ENCODE results near the gene MAP3K7. TPM values are rescaled to one million over a fixed set of nuclear protein-coding genes. Genes with fewer than 3 reads are reported as not detected.

MAP3K7 gene
- total and polyA plus RNA-seq, 2 of the 8 experiments (the other 6 are each of a cell fraction or from before 2014, with no cell fraction given): 27.3 to 34.8 TPM

DNA sequence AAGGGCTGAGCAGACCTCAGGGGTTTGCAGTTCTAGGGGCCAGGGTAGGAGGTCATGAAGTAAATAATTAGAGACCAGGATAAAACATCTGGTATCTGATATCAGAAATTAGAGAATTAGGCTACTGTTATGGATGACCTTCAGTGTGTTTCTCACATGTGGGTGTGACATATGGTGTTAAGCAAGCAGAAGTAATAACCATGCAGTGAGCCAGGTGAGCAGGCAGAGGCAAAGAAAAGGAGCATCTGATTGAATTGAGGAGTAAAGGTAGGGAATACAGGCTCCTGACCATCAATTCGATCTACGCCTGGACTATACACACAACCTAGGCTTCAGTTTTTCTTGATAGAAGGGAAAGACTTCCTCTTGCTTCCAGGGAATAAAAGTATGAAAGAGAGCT lies 34.7 kb upstream of the MAP3K7 start:
- no peak overlapping the region for H4K91ac ChIP-seq (replicated peaks; ENCODE audit: insufficient read length, low read length)
- ChIA-PET POLR2A (ENCODE audit: partially characterized antibody) (no interaction called here), CTCF (ENCODE audit: partially characterized antibody) (no interaction called here)
- no peak overlapping the region for H2BK12ac ChIP-seq (ENCODE audit: low read depth, low read length)
- no peak overlapping the region for H3K9ac ChIP-seq (replicated peaks in 1 of 4; ENCODE audit: extremely low read depth in 1 of 4, low read depth in 3 of 4, low read length in 3 of 4)
- H3K79me2 ChIP-seq (ENCODE audit: control insufficient read depth in 1 of 2, insufficient read depth in 2 of 2, low read length in 2 of 2): no peaks in the 10 kb centered on the region
- H4K8ac ChIP-seq (ENCODE audit: extremely low read depth, insufficient read depth, low read length): no peak overlapping the region
- H2BK120ac ChIP-seq (replicated peaks; ENCODE audit: low read depth, low read length): no peak overlapping the region
- no peak overlapping the region for H4K5ac ChIP-seq (ENCODE audit: insufficient read length, low read depth, low read length)
- H2BK5ac ChIP-seq (ENCODE audit: low read depth, low read length): no peak overlapping the region
- H3K9me3 ChIP-seq (ENCODE audit: insufficient read depth in 2 of 2, low read depth in 1 of 2, low read length in 1 of 2): no peaks in the 10 kb centered on the region; a peak in 1 of 4 replicates
- H3K14ac ChIP-seq (ENCODE audit: insufficient read length): no peak overlapping the region
- H4K20me1 ChIP-seq (replicated peaks in 1 of 2; ENCODE audit: control insufficient read depth in 1 of 2, insufficient read depth in 2 of 2, low read length in 2 of 2): no peaks in the 10 kb centered on the region
- no peak overlapping the region for H3K23ac ChIP-seq (ENCODE audit: insufficient read length)
- H3K4ac ChIP-seq (replicated peaks; ENCODE audit: insufficient read length, low read depth, low read length): no peak overlapping the region
- H3K4me1 ChIP-seq (replicated peaks in 1 of 4; ENCODE audit: control insufficient read depth in 3 of 4, insufficient read depth in 4 of 4, low read length in 3 of 4): no peaks in the 10 kb centered on the region
- no peak overlapping the region for H3K4me3 ChIP-seq (ENCODE audit: extremely low read depth in 1 of 4, insufficient read depth in 2 of 4, low read depth in 3 of 4, low read length in 4 of 4)
- no peak overlapping the region for H2BK20ac ChIP-seq (ENCODE audit: low read length)
- H2AK5ac ChIP-seq (ENCODE audit: low read depth, low read length): no peak overlapping the region
- no peak overlapping the region for H3K4me2 ChIP-seq (ENCODE audit: insufficient read depth in 1 of 2, low read depth in 2 of 2, low read length in 2 of 2)
- H3K27me3 ChIP-seq (replicated peaks in 1 of 4; ENCODE audit: control insufficient read depth in 3 of 4, extremely low read depth in 1 of 4, insufficient read depth in 3 of 4, low read length in 3 of 4): no peaks in the 10 kb centered on the region
- H2BK15ac ChIP-seq (ENCODE audit: low read length): no peak overlapping the region
- no peak overlapping the region for H3K56ac ChIP-seq (replicated peaks; ENCODE audit: insufficient read length, low read depth, low read length)
- WGBS, 2 experiments (ENCODE audit: extremely low coverage in 1 of 2, insufficient coverage in 1 of 2, insufficient read length in 1 of 2, insufficient replicate concordance in 2 of 2, low coverage in 1 of 2, low lambda C conversion rate in 2 of 2, missing lambda C conversion rate in 1 of 2): 93% methylated on average over 2 of the region's 2 CpGs; no CpG with 5 or more reads in 1 of the 2 experiments
- H3K23me2 ChIP-seq (ENCODE audit: low read depth, low read length): no peaks in the 10 kb centered on the region
- FAIRE-seq (no peak), DNase-seq (ENCODE audit: low read depth in 1 of 2, low spot score in 2 of 2) (no peak)
- H3K79me1 ChIP-seq (ENCODE audit: low read depth, low read length): no peaks in the 10 kb centered on the region
- no peak overlapping the region; the same call in 1 of the 2 replicates for H2AFZ ChIP-seq (ENCODE audit: low read length)
- H3K18ac ChIP-seq (ENCODE audit: extremely low read depth, low read length): no peak overlapping the region
- no peaks in the 10 kb centered on the region for H3K36me3 ChIP-seq (ENCODE audit: control insufficient read depth in 2 of 4, insufficient read depth in 4 of 4, low read length in 3 of 4)
- no peak overlapping the region for H3K27ac ChIP-seq (ENCODE audit: low read depth, low read length)
- TF ChIP-seq NRF1 (IDR thresholded peaks at IDR 0.05; ENCODE audit: low read depth, low read length): no peak
- no peak for TF ChIP-seq KDM5A (IDR thresholded peaks at IDR 0.05; ENCODE audit: low read length)

Measured in H1 (cell line).